Lower lobe of right lung (tissue), 2 donors: ENCODE results near the gene CCDC81. TPM values are rescaled to one million over a fixed set of nuclear protein-coding genes. Genes with fewer than 3 reads are reported as not detected.
"Not testable (repeated sequence)": the region's sequence is repeated elsewhere in the genome, so short reads cannot be mapped to it uniquely, and the experiment has no call there.

Experiments used
- ATAC-seq, 2 donors: fragments of 200-7000 bp; cut with Tn5 transposase; one replicate each; pipeline ENCODE4 v1.9.1; 2020 to 2022; ENCODE audit warnings: mild to moderate bottlenecking in 2 of 2, moderate library complexity in 2 of 2
- DNase-seq: peaks from one replicate; pipeline ENCODE4 v3.0.0-alpha.2; 2020
- H3K27ac ChIP-seq: fragments of 200-600 bp; one replicate; pipeline ENCODE4 v1.8.0; 2022
- H3K27me3 ChIP-seq: fragments of 200-600 bp; one replicate; pipeline ENCODE4 v1.8.0; 2022; ENCODE audit warnings: low read depth
- H3K36me3 ChIP-seq: fragments of 200-600 bp; one replicate; pipeline ENCODE4 v1.8.0; 2022; ENCODE audit warnings: mild to moderate bottlenecking
- H3K4me1 ChIP-seq: fragments of 200-600 bp; one replicate; pipeline ENCODE4 v1.8.0; 2022
- H3K4me3 ChIP-seq: fragments of 200-600 bp; one replicate; pipeline ENCODE4 v1.8.0; 2022; ENCODE audit warnings: mild to moderate bottlenecking
- H3K9me3 ChIP-seq: fragments of 200-600 bp; one replicate; pipeline ENCODE4 v1.8.0; 2022
- intact Hi-C: fragments of 100-400 bp; cut with DNase I; formaldehyde crosslinking; loops from one replicate; pipeline ENCODE4 v1.11.0; 2022
- total RNA-seq: library from RNA; stranded (reverse); fragmentation: NEBNext Ultra II Directional; extraction: Animal tissue kit (Norgen Biotek cat#: 25700); gene quantifications from one replicate; pipeline ENCODE4 v1.2.1, GENCODE V29; 2021
- TF ChIP-seq, protein P1 (sequence below): fragments of 200-600 bp; IDR thresholded peaks from one replicate; pipeline ENCODE4 v1.8.0; 2022; ENCODE audit warnings: antibody characterized with exemption, mild to moderate bottlenecking
- donor health status: DM: no; HTN: yes; CAD: no; lungs with severe emphysema.

Gene CCDC81
- total RNA-seq, 1 donor from 2014 or later = 4.8 TPM

DNA sequence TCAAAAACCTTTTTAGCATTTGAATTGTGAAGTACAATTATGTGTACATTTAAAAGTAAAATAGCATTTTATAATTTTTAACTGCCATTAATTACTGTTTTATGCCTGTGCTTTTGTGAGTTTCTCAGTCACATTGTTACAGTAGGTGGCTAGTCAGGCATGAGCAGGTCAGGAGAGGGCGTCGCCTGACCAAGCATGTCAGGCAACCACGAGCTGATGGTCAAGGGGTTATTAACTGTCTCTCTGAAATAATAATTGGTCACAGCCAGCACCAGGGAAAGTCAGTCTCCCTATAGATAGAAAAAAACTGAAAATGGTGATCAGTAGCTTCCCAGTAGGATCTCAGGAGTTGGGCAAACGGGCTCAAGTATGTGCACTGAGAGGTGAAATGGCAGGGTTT is 19.4 kb upstream of the CCDC81 start:
- no peak overlapping the region for H3K4me3 ChIP-seq
- TF ChIP-seq, protein P1, sequence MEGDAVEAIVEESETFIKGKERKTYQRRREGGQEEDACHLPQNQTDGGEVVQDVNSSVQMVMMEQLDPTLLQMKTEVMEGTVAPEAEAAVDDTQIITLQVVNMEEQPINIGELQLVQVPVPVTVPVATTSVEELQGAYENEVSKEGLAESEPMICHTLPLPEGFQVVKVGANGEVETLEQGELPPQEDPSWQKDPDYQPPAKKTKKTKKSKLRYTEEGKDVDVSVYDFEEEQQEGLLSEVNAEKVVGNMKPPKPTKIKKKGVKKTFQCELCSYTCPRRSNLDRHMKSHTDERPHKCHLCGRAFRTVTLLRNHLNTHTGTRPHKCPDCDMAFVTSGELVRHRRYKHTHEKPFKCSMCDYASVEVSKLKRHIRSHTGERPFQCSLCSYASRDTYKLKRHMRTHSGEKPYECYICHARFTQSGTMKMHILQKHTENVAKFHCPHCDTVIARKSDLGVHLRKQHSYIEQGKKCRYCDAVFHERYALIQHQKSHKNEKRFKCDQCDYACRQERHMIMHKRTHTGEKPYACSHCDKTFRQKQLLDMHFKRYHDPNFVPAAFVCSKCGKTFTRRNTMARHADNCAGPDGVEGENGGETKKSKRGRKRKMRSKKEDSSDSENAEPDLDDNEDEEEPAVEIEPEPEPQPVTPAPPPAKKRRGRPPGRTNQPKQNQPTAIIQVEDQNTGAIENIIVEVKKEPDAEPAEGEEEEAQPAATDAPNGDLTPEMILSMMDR = no peak
- ATAC-seq (no peak), DNase-seq (no peak)
- intact Hi-C loops = no loop called here
- no peaks in the 10 kb centered on the region for H3K4me1 ChIP-seq
- H3K36me3 ChIP-seq = no peaks in the 10 kb centered on the region
- H3K27ac ChIP-seq = no peak overlapping the region
- no peaks in the 10 kb centered on the region for H3K9me3 ChIP-seq
- no peaks in the 10 kb centered on the region for H3K27me3 ChIP-seq

DNA sequence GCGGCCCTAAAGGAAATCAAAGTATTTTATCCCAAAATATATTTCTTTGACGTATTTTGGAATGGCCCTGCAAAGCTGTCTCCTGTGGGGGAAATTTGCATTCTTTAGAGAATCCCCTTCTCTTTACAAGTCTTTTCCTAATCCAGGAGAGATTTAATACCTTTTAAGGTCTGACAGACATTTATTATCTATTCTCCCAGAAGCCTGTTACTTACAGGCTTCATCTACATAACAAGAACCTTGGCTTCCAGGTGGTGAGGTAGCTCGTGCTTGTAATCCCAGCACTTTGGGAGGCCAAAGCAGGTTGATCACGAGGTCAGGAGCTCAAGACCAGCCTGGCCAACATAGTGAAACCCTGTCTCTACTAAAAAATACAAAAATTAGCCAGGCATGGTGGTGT is 17.3 kb upstream of the CCDC81 start:
- H3K27me3 ChIP-seq, ATAC-seq, H3K4me1 ChIP-seq, intact Hi-C loops, H3K4me3 ChIP-seq, H3K27ac ChIP-seq, H3K9me3 ChIP-seq, DNase-seq, H3K36me3 ChIP-seq: not testable (repeated sequence)

DNA sequence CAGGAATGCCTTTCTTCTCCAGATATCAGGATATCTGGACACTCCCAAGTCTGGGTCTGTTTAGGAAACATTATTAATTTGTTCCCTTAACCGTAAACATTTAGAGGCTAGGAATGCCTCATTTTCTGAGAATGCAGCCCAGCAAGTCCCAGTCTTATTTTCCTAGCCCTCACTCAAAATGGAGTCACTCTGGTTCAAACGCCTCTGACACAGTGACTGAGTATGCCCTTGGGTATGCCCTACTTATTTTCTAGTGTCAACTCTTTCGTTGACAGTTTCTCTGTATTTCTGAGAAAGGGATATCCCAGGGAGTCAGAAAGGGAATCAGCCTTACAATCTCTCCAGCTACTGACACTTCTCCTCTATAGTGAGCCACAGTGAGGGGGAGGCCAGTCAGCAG is 16.0 kb upstream of the CCDC81 start:
- ATAC-seq = no peak
- no peak overlapping the region for H3K27ac ChIP-seq
- H3K4me1 ChIP-seq = no peaks in the 10 kb centered on the region
- TF ChIP-seq, protein P1 = no peak
- no peaks in the 10 kb centered on the region for H3K36me3 ChIP-seq
- H3K9me3 ChIP-seq = no peaks in the 10 kb centered on the region
- H3K4me3 ChIP-seq = no peak overlapping the region
- no peak for DNase-seq
- intact Hi-C loops = no loop called here
- H3K27me3 ChIP-seq = no peaks in the 10 kb centered on the region

DNA sequence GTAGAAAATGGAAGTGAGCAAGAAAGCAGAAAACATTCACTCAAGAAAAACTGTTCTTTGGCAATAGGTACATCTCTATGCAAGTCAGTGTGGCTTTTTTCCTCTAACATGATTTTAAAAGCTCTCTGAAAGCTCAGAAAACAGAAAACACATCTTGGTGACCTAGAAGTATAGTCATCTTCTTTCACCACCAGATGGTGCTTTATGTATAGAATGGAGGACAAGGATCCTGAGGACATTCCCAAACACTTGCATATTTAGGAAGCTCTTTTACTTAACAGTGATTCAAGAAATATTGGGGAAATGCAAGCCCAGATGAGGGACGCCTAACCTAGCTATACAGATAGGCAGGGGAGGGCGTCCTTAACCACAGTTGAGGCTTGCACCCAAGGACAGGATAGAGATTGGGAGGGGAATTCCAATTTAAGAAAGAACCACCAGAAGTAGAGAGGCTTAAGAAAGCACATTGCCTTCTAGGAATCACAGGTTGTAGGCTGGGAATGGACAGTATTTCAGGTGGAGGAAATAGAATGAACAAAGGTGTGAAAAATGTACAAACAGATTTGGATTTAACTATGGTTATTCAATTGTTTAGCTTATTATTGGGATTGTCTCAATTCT is 13.8 kb upstream of the CCDC81 start:
- ATAC-seq = no peak

DNA sequence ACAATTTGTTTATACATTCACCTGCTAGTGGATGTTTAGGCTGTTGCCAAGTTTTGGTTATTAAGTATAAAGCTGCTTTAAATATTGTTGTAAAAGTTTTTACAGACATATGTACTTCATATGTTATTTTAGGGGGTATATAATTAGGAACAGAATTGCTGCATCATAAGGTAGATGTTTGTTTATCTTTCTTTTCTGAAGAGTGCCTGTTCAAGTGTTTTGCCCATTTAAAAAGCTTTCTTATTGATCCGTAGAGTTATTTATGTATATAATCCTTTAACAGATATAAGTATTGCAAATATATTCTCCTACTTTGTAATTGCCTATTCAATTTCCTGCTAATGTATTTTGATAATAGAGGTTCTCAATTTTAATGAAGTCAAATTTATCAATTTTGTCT is 11.3 kb upstream of the CCDC81 start:
- Histone ChIP-seq H3K36me3 (no peaks in the 10 kb centered on the region), H3K9me3 (no peaks in the 10 kb centered on the region), H3K27ac (no peak overlapping the region), H3K4me3 (no peak overlapping the region), H3K4me1 (no peaks in the 10 kb centered on the region), H3K27me3 (no peaks in the 10 kb centered on the region)
- no peak for DNase-seq
- intact Hi-C loops = no loop called here
- TF ChIP-seq, protein P1 = no peak
- ATAC-seq = no peak

More for the DNA sequence above, 13.8 kb upstream of the CCDC81 start:
- TF ChIP-seq, protein P1 = no peak
- Histone ChIP-seq H3K27ac (no peak overlapping the region), H3K4me3 (no peak overlapping the region), H3K9me3 (no peaks in the 10 kb centered on the region), H3K4me1 (no peaks in the 10 kb centered on the region), H3K36me3 (no peaks in the 10 kb centered on the region), H3K27me3 (no peaks in the 10 kb centered on the region)
- no peak for DNase-seq
- intact Hi-C loops = no loop called here

DNA sequence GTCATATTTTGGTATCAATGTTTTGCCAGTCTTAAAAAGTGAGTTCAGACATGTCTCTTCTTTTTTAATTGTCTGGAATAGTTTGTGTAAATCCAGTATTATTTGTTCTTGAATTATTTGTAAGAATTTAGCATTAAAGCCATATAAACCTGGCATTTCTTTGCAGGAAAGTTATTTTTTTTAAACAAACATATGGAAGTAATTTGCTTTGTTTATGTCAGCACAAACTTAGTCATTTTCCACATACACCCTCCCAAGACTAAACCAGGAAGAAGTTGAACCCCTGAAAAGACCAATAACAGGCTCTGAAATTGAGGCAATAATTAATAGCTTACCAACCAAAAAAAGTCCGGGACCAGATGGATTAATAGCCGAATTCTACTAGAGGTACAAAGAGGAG is 9.1 kb upstream of the CCDC81 start:
- H3K9me3 ChIP-seq = no peaks in the 10 kb centered on the region
- intact Hi-C loops = no loop called here
- H3K27me3 ChIP-seq = no peaks in the 10 kb centered on the region
- no peaks in the 10 kb centered on the region for H3K36me3 ChIP-seq
- DNase-seq (no peak), ATAC-seq (no peak)
- no peak overlapping the region for H3K27ac ChIP-seq
- H3K4me1 ChIP-seq = no peaks in the 10 kb centered on the region
- TF ChIP-seq, protein P1 = no peak
- no peak overlapping the region for H3K4me3 ChIP-seq
